ENCODE measurements around the gene PPP2R5C. TPM values are rescaled to one million over a fixed set of nuclear protein-coding genes. Genes with fewer than 3 reads are reported as not detected.

Gene PPP2R5C
- total RNA-seq, 4 donors from 2014 or later = 73.7 to 90.5 (median 87.6) TPM

GRCh38 chr14:101808020-101808641, 46.6 kb downstream of the PPP2R5C start:
- DNase-seq (ENCODE audit: low spot score) (no peak), ATAC-seq (ENCODE audit: low FRiP score) (peak; percentile 37)
- no peak for TF ChIP-seq CTCF (IDR thresholded peaks at IDR 0.05)

DNA sequence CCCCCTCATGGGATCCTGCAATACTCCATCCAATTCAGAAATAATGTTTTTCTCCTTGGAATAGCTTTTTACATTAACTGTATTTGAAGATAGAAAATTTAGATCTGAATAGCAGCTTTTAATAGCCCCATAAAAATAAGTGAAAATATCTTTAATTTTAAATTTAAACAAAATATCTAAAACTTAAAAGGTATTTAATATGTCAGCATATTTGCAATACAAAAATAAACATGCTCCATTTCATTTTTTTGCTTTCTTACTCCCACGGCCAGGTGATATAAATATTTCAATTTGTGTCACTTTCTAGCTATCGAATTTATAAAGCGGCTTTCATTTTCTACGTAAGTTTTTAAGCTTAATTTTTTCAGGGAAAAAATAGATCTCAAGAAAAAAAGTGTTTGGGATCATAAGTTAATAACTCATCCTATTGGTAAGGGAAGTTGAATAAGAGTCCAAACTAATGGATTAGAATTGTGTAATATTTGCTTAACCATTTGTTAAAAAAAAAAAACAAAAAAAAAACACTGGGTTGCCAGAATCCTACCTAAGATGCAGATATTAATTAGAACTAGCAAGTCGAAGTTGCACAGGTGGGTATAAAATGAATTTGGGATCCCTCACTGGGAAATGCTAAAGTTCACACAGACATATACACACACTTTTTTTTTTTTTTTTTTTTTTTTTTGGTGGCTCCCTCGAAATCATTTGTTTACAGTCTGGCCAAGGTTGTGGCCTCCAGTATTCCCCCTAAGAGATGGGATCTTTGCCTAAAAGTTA, 47.6 kb downstream of the PPP2R5C start:
- TF ChIP-seq CTCF (IDR thresholded peaks at IDR 0.05) = no peak
- DNase-seq (ENCODE audit: low spot score) = no peak
- ATAC-seq (ENCODE audit: low FRiP score) = no peak

GRCh38 chr14:101809671-101810514, 48.4 kb downstream of the PPP2R5C start:
- peak; percentile 85 for ATAC-seq (ENCODE audit: low FRiP score)
- DNase-seq (ENCODE audit: low spot score) = peak; percentile 42
- TF ChIP-seq CTCF (IDR thresholded peaks at IDR 0.05) = no peak

- TF ChIP-seq CTCF (IDR thresholded peaks at IDR 0.05) = no peak
- DNase-seq (ENCODE audit: low spot score) = no peak
- ATAC-seq (ENCODE audit: low FRiP score) = peak; percentile 63
These were observed 49.5 kb downstream of the PPP2R5C start for GRCh38 chr14:101810897-101811621.

- ATAC-seq (ENCODE audit: low FRiP score) (no peak), DNase-seq (ENCODE audit: low spot score) (no peak)
- TF ChIP-seq CTCF (IDR thresholded peaks at IDR 0.05) = no peak
These were observed 50.6 kb downstream of the PPP2R5C start for GRCh38 chr14:101812071-101812470.

DNA sequence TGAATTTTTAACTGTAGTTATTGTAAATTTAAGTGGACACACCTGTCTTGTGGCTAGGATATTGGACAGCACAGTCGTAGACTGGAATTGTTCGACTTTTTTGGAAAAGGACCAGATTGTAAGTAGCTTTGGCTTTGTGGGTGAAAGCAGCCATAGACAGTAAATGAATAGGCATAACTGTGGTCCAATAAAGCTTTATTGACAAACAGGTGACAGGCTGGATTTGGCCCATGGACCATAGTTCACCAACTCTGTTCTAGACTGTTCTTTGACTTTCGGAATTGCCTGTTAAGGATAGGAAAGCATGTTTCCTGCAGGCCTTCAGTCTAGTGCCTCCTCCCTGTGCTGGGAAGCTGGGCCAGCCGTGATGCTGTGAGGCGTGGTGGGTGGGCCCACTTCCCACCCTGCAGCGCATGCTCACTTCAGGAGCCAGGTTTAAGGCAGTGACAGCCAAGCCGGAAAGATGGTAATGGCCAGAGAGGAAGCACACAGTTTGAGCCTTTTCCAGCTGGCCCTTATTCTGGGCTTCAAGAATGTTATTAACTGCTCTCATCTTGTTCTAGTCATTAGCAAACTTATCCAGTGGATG, 51.8 kb downstream of the PPP2R5C start:
- ATAC-seq (ENCODE audit: low FRiP score) = no peak
- no peak for DNase-seq (ENCODE audit: low spot score)
- no peak for TF ChIP-seq CTCF (IDR thresholded peaks at IDR 0.05)

Data from omental fat pad (tissue), 4 donors.